ENCODE measurements around the gene LRRC56.

DNA sequence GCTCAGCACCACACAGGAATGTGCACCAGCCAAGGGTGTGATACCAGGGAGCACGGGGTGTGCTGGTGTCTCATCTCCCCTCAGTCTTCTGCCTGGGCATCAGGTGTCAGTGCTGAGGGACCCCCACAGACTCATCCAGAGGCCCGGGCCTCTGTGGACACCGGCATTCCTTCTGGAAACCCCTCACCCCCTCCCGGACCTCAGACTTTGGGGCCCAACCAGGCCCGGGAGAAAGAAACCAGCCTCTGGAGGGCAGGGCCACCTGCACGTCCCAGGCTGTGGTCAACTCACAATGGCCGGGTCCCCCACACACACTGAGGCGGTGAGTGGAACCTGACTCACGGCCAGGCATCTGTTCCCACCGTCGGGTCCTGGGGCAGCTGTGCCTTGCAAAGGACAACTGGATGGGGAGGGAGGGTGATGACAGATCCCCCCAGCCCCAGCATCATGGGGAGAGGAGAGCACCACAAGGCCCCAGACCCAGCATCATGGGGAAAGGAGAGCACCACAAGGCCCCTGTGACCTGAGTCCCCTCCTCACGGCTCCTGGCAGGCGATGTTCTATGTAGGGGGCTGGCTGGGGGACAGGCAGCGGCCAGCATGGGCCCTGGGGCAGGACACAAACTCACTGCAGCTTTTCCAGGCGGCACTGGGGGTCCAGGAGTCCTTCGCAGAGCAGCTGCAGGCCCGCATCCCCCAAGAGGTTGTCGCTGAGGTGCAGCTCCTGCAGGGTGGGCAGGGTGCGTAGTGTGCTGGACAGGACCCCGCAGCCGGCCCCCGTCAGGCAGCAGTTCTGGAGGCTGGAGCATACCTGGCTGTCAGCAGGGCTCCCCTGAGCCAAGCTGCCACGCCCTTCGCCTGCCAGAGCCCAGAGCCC is 37.9 kb upstream of the LRRC56 start:
- TF ChIP-seq, protein P1, sequence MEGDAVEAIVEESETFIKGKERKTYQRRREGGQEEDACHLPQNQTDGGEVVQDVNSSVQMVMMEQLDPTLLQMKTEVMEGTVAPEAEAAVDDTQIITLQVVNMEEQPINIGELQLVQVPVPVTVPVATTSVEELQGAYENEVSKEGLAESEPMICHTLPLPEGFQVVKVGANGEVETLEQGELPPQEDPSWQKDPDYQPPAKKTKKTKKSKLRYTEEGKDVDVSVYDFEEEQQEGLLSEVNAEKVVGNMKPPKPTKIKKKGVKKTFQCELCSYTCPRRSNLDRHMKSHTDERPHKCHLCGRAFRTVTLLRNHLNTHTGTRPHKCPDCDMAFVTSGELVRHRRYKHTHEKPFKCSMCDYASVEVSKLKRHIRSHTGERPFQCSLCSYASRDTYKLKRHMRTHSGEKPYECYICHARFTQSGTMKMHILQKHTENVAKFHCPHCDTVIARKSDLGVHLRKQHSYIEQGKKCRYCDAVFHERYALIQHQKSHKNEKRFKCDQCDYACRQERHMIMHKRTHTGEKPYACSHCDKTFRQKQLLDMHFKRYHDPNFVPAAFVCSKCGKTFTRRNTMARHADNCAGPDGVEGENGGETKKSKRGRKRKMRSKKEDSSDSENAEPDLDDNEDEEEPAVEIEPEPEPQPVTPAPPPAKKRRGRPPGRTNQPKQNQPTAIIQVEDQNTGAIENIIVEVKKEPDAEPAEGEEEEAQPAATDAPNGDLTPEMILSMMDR (IDR thresholded peaks at IDR 0.05) = no peak
- TF ChIP-seq POLR2AphosphoS5 (IDR thresholded peaks at IDR 0.05) (no peak), EP300 (IDR thresholded peaks at IDR 0.05) (no peak)

All from suprapubic skin (tissue), 4 donors.